GM19372 (cell line): ENCODE measurements around the gene CREB5.

ENCODE experiments used
- ATAC-seq: cut with Tn5 transposase; IDR thresholded peaks from one replicate; pipeline ENCODE4 v1.9.1; 2021; ENCODE audit warnings: mild to moderate bottlenecking, low read depth, moderate library complexity; ENCODE audit not compliant: unreplicated experiment

CREB5 gene

GRCh38 chr7:28698840-28699239, 286.5 kb downstream of the CREB5 start:
- no peak for ATAC-seq

- ATAC-seq = no peak
These were observed 287.8 kb downstream of the CREB5 start for GRCh38 chr7:28700096-28700495.

GRCh38 chr7:28700790-28701203, 288.5 kb downstream of the CREB5 start:
- ATAC-seq = no peak

GRCh38 chr7:28701731-28702130, 289.4 kb downstream of the CREB5 start:
- no peak for ATAC-seq

- ATAC-seq = no peak
These were observed 289.9 kb downstream of the CREB5 start for GRCh38 chr7:28702171-28702570.

GRCh38 chr7:28703037-28703765, 290.9 kb downstream of the CREB5 start:
- no peak for ATAC-seq

GRCh38 chr7:28704706-28705105, 292.4 kb downstream of the CREB5 start:
- ATAC-seq = no peak

GRCh38 chr7:28705350-28705749, 293.0 kb downstream of the CREB5 start:
- ATAC-seq = peak; percentile 91

- ATAC-seq = no peak
These were observed 294.3 kb downstream of the CREB5 start for GRCh38 chr7:28706584-28706983.

- no peak for ATAC-seq
These were observed 295.0 kb downstream of the CREB5 start for GRCh38 chr7:28707291-28707690.

- ATAC-seq = no peak
These were observed 296.0 kb downstream of the CREB5 start for GRCh38 chr7:28708033-28708951.

- ATAC-seq = no peak
These were observed 297.4 kb downstream of the CREB5 start for GRCh38 chr7:28709748-28710147.

GRCh38 chr7:28711114-28711513, 298.8 kb downstream of the CREB5 start:
- ATAC-seq = no peak

GRCh38 chr7:28714459-28715120, 302.3 kb downstream of the CREB5 start:
- ATAC-seq = no peak

- no peak for ATAC-seq
These were observed 305.2 kb downstream of the CREB5 start for GRCh38 chr7:28717445-28718054.

GRCh38 chr7:28718055-28718481, 305.8 kb downstream of the CREB5 start:
- ATAC-seq = no peak

GRCh38 chr7:28718545-28718944, 306.2 kb downstream of the CREB5 start:
- no peak for ATAC-seq

GRCh38 chr7:28722684-28723083, 310.4 kb downstream of the CREB5 start:
- no peak for ATAC-seq

GRCh38 chr7:28723336-28723735, 311.0 kb downstream of the CREB5 start:
- ATAC-seq = no peak

GRCh38 chr7:28724563-28724962, 312.2 kb downstream of the CREB5 start:
- no peak for ATAC-seq
